Mammary epithelial cell (primary cell): Measurements from ENCODE around the gene PDIA4.

Experiments used
- CTCF ChIP-seq, 2 donors: IDR thresholded peaks in 1 of 2; conservative IDR thresholded peaks in 1 of 2; 2 replicates each; pipeline ENCODE4 v1.5.1; 2011 to 2012; ENCODE audit warnings: inconsistent platforms in 2 of 2, low read length in 2 of 2, mild to moderate bottlenecking in 2 of 2, control low read depth in 1 of 2, low read depth in 1 of 2; ENCODE audit not compliant: insufficient read depth in 1 of 2; ENCODE audit errors: extremely low read depth in 1 of 2
- EZH2 ChIP-seq: IDR thresholded peaks from 2 replicates; pipeline ENCODE4 v1.6.1; 2012; ENCODE audit warnings: low read length, inconsistent platforms, borderline replicate concordance

GRCh38 chr7:148983200-148984146, 44.8 kb downstream of the PDIA4 start:
- TF ChIP-seq CTCF (conservative IDR thresholded peaks at IDR 0.05 in 1 of 2, IDR thresholded peaks at IDR 0.05 in 1 of 2; ENCODE audit: extremely low read depth in 1 of 2, insufficient read depth in 1 of 2, low read depth in 1 of 2, low read length in 2 of 2) = no peak
- no peak for TF ChIP-seq EZH2
